Liver (tissue), 9 donors: Measurements from ENCODE around the gene KAZN. TPM values are rescaled to one million over a fixed set of nuclear protein-coding genes. Genes with fewer than 3 reads are reported as not detected.

Source experiments
- DNase-seq: peaks from one replicate; pipeline ENCODE4 v3.0.0-alpha.2; 2017; ENCODE audit warnings: low spot score
- H3K27ac ChIP-seq, 2 donors: one replicate each; pipeline ENCODE4 v1.7.0; 2013; ENCODE audit warnings: inconsistent platforms in 2 of 2, low read length in 2 of 2, control low read depth in 1 of 2, low read depth in 1 of 2, mild to moderate bottlenecking in 1 of 2
- H3K27me3 ChIP-seq, 4 donors: one replicate each; pipeline versions ENCODE4 v1.6.1 to v1.7.0; 2013; ENCODE audit warnings: low read length in 3 of 4, inconsistent platforms in 1 of 4, mild to moderate bottlenecking in 1 of 4, moderate library complexity in 1 of 4; ENCODE audit not compliant: control insufficient read depth in 4 of 4, insufficient read depth in 4 of 4
- H3K36me3 ChIP-seq, 4 donors: one replicate each; pipeline versions ENCODE4 v1.6.1 to v1.7.0; 2013; ENCODE audit warnings: low read length in 3 of 4, mild to moderate bottlenecking in 3 of 4, low read depth in 1 of 4, moderate library complexity in 1 of 4; ENCODE audit not compliant: control insufficient read depth in 4 of 4, insufficient read depth in 3 of 4
- H3K4me1 ChIP-seq, 4 donors: one replicate each; pipeline versions ENCODE4 v1.6.1 to v1.7.0; 2013; ENCODE audit warnings: low read length in 3 of 4, mild to moderate bottlenecking in 3 of 4, moderate library complexity in 1 of 4; ENCODE audit not compliant: control insufficient read depth in 4 of 4, insufficient read depth in 4 of 4
- H3K4me3 ChIP-seq, 3 donors: one replicate each; pipeline versions ENCODE4 v1.6.1 to v1.7.0; 2013; ENCODE audit warnings: low read length in 3 of 3, control low read depth in 1 of 3, low read depth in 1 of 3, mild to moderate bottlenecking in 1 of 3
- H3K9ac ChIP-seq, 2 donors: one replicate each; pipeline ENCODE4 v1.7.0; 2013; ENCODE audit warnings: low read length in 2 of 2, mild to moderate bottlenecking in 2 of 2, moderate library complexity in 2 of 2, control low read depth in 1 of 2, low read depth in 1 of 2
- H3K9me3 ChIP-seq, 4 donors: one replicate each; pipeline versions ENCODE4 v1.6.1 to v1.7.0; 2013; ENCODE audit warnings: low read length in 3 of 4; ENCODE audit not compliant: control insufficient read depth in 4 of 4
- CTCF ChIP-seq: fragments of 150-350 bp; IDR thresholded peaks from 2 replicates; pipeline ENCODE4 v1.5.1; 2017; ENCODE audit warnings: improper control_type of control experiment, low read depth, low read length; ENCODE audit not compliant: missing input control
- EGR1 ChIP-seq, 2 donors: IDR thresholded peaks; 2 replicates each; pipeline ENCODE4 v1.6.1; 2016 to 2018; ENCODE audit warnings: antibody characterized with exemption in 2 of 2, low read depth in 2 of 2
- FOXA1 ChIP-seq: IDR thresholded peaks from 2 replicates; pipeline ENCODE4 v1.6.1; 2016; ENCODE audit warnings: antibody characterized with exemption
- FOXA2 ChIP-seq: IDR thresholded peaks from 2 replicates; pipeline ENCODE4 v1.6.1; 2016; ENCODE audit warnings: antibody characterized with exemption
- GABPA ChIP-seq, 2 donors: IDR thresholded peaks in 1 of 2; conservative IDR thresholded peaks in 1 of 2; 2 replicates each; pipeline ENCODE4 v1.6.1; 2016; ENCODE audit warnings: antibody characterized with exemption in 2 of 2, mild to moderate bottlenecking in 1 of 2, moderate library complexity in 1 of 2
- HNF4A ChIP-seq, 2 donors: conservative IDR thresholded peaks; 2 replicates each; pipeline ENCODE4 v1.6.1; 2016; ENCODE audit warnings: antibody characterized with exemption in 2 of 2, mild to moderate bottlenecking in 2 of 2
- NR2F2 ChIP-seq: IDR thresholded peaks from 2 replicates; pipeline ENCODE4 v1.6.1; 2016; ENCODE audit warnings: antibody characterized with exemption
- RXRA ChIP-seq, 2 donors: IDR thresholded peaks; 2 replicates each; pipeline ENCODE4 v1.6.1; 2017 to 2018; ENCODE audit warnings: antibody characterized with exemption in 2 of 2, mild to moderate bottlenecking in 1 of 2
- SP1 ChIP-seq: IDR thresholded peaks from 2 replicates; pipeline ENCODE4 v1.6.1; 2018; ENCODE audit warnings: antibody characterized with exemption, mild to moderate bottlenecking
- TAF1 ChIP-seq: conservative IDR thresholded peaks from 2 replicates; pipeline ENCODE4 v1.6.1; 2016; ENCODE audit warnings: antibody characterized with exemption, mild to moderate bottlenecking
- YY1 ChIP-seq: IDR thresholded peaks from 2 replicates; pipeline ENCODE4 v1.6.1; 2016; ENCODE audit warnings: antibody characterized with exemption, mild to moderate bottlenecking
- WGBS: extraction: QIAGEN DNeasy Blood & Tissue Kit; methylation state at CpG from one replicate; pipeline ENCODE4 v1.1.7; 2013; 5-methylcytosine and 5-hydroxymethylcytosine counted together
- polyA plus RNA-seq, 2 donors: library from polyadenylated mRNA; stranded (reverse) in 1 of 2; unstranded in 1 of 2; fragments of 200-250 nt in 1 of 2; fragments of >200 nt in 1 of 2; fragmentation: Nextera tagmentation in 1 of 2; extraction: Ambion mirVana in 1 of 2; gene quantifications; one replicate each; pipeline versions ENCODE4 v1.2.1 to v1.2.3, GENCODE V29; 2013 to 2015
- total RNA-seq, 2 donors: library from RNA; depleted of rRNA; stranded (reverse); fragments of >200 nt; gene quantifications; one replicate each; pipeline ENCODE4 v1.2.3, GENCODE V29; 2014
- TF ChIP-seq, protein P1 (sequence below): IDR thresholded peaks from 2 replicates; pipeline ENCODE4 v1.6.1; 2016; ENCODE audit warnings: antibody characterized with exemption
- TF ChIP-seq, protein P2 (sequence below): IDR thresholded peaks from 2 replicates; pipeline ENCODE4 v1.6.1; 2016; ENCODE audit warnings: antibody characterized with exemption
- TF ChIP-seq, protein P3 (sequence below): IDR thresholded peaks from 2 replicates; pipeline ENCODE4 v1.6.1; 2016; ENCODE audit warnings: antibody characterized with exemption
- donor health status: healthy.
- donor health status: healthy.
- donor health status: healthy.
- donor health status: healthy.
- donor health status: healthy.

The KAZN gene
- total and polyA plus RNA-seq, 4 donors, result 1.9 to 6.9 (median 2.4) TPM

DNA sequence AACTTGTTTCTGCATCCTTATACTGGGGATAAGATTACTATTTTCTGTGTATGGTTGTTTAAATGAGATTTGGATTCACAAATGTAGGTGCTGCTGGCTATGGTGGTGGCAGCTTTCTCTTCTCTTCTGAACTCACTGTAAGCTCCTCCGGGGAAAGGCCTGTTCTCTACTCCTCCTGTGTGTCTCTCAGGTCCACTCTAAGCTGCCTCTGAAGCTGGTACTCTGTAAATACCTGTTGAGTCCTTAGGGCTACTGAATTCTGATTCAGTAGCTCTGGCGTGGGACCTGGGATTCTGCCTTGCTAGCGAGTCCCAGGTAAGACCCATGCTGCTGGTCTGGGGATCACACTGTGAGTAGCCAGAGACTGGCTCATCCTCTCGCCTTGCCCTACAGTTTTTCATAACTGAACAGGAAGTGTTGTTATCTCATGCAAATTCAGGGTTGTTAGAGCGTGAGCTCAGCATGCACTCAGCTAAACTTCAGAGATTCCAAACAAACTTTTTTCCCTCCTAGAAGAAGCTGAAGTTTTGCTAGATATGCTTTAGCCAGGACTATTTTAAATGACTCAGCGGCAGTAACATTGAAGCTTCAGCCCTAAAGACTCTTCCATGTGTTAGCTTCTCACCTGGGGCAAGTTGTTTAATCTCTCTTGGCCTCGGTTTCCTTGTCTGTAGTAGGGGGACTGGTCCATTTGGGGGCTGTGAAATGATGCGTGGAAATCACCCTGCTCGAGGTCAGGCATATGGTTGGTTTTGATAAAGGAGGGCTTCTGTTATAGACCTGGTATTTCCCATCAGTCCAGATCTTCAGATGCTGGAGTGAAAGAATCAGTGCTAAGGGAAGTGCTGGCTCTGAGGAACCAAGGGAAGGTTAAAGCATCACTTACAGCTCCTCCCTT, 283.5 kb downstream of the KAZN start (continued):
- TF ChIP-seq GABPA (IDR thresholded peaks at IDR 0.05 in 1 of 2, conservative IDR thresholded peaks at IDR 0.05 in 1 of 2), result no peak
- no peak for TF ChIP-seq YY1
- no peak for TF ChIP-seq SP1
- no peak for TF ChIP-seq NR2F2
- no peak for TF ChIP-seq FOXA1
- TF ChIP-seq, protein P1, sequence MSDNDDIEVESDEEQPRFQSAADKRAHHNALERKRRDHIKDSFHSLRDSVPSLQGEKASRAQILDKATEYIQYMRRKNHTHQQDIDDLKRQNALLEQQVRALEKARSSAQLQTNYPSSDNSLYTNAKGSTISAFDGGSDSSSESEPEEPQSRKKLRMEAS, result no peak
- no peak for TF ChIP-seq CTCF

GRCh38 chr1:14884614-14885175, 286.2 kb downstream of the KAZN start:
- Histone ChIP-seq H3K9ac (no peak overlapping the region), H3K27me3 (no peaks in the 10 kb centered on the region), H3K4me3 (no peak overlapping the region), H3K4me1 (no peaks in the 10 kb centered on the region), H3K36me3 (no peaks in the 10 kb centered on the region), H3K9me3 (no peaks in the 10 kb centered on the region), H3K27ac (no peak overlapping the region)
- no peak for TF ChIP-seq EGR1 (IDR thresholded peaks at IDR 0.05; ENCODE audit: low read depth in 2 of 2)
- TF ChIP-seq TAF1, result no peak
- TF ChIP-seq YY1, result no peak
- TF ChIP-seq, protein P2, sequence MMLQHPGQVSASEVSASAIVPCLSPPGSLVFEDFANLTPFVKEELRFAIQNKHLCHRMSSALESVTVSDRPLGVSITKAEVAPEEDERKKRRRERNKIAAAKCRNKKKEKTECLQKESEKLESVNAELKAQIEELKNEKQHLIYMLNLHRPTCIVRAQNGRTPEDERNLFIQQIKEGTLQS, result no peak
- no peak for TF ChIP-seq HNF4A (conservative IDR thresholded peaks at IDR 0.05)
- TF ChIP-seq RXRA (IDR thresholded peaks at IDR 0.05), result no peak
- no peak for TF ChIP-seq FOXA2
- no peak for TF ChIP-seq FOXA1
- 83% methylated on average over 15 of the region's 15 CpGs for WGBS
- no peak for DNase-seq

GRCh38 chr1:14887044-14887566, 288.6 kb downstream of the KAZN start:
- WGBS, result 88% methylated on average over 5 of the region's 5 CpGs

More at GRCh38 chr1:14887044-14887566, 288.6 kb downstream of the KAZN start:
- no peak overlapping the region for H3K4me3 ChIP-seq
- no peaks in the 10 kb centered on the region for H3K27me3 ChIP-seq
- no peaks in the 10 kb centered on the region for H3K36me3 ChIP-seq
- no peaks in the 10 kb centered on the region for H3K4me1 ChIP-seq
- H3K9me3 ChIP-seq, result no peaks in the 10 kb centered on the region
- H3K27ac ChIP-seq, result no peak overlapping the region
- TF ChIP-seq, protein P3, sequence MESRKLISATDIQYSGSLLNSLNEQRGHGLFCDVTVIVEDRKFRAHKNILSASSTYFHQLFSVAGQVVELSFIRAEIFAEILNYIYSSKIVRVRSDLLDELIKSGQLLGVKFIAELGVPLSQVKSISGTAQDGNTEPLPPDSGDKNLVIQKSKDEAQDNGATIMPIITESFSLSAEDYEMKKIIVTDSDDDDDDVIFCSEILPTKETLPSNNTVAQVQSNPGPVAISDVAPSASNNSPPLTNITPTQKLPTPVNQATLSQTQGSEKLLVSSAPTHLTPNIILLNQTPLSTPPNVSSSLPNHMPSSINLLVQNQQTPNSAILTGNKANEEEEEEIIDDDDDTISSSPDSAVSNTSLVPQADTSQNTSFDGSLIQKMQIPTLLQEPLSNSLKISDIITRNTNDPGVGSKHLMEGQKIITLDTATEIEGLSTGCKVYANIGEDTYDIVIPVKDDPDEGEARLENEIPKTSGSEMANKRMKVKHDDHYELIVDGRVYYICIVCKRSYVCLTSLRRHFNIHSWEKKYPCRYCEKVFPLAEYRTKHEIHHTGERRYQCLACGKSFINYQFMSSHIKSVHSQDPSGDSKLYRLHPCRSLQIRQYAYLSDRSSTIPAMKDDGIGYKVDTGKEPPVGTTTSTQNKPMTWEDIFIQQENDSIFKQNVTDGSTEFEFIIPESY, result no peak
- no peak for TF ChIP-seq CTCF
- no peak for DNase-seq
- no peak overlapping the region for H3K9ac ChIP-seq
